Measurements from ENCODE around the gene NPAT.

Gene NPAT

GRCh38 chr11:108222574-108223347, at the start of gene NPAT, which contains the start of gene ATM:
Gene NPAT, minus strand, starts transcription at chr11:108222638. Its CDS starts 102 bp downstream, at chr11:108222536.
Gene ATM, plus strand, starts transcription at chr11:108223067. Its CDS starts 4,558 bp downstream, at chr11:108227625.
- peak; percentile 99 for DNase-seq

GRCh38 chr11:108269583-108269982, 47.1 kb upstream of the NPAT start:
- no peak for DNase-seq

- no peak for DNase-seq
Measured at GRCh38 chr11:108253176-108253575, 30.7 kb upstream of the NPAT start.

GRCh38 chr11:108246885-108247284, 24.4 kb upstream of the NPAT start:
- DNase-seq = no peak

GRCh38 chr11:108246308-108246707, 23.9 kb upstream of the NPAT start:
- no peak for DNase-seq

GRCh38 chr11:108242422-108242821, 20.0 kb upstream of the NPAT start:
- DNase-seq = no peak

GRCh38 chr11:108241330-108242037, 19.0 kb upstream of the NPAT start:
- no peak for DNase-seq

GRCh38 chr11:108239076-108239475, 16.6 kb upstream of the NPAT start:
- no peak for DNase-seq

GRCh38 chr11:108237058-108237481, 14.6 kb upstream of the NPAT start:
- DNase-seq = no peak

GRCh38 chr11:108235633-108236032, 13.2 kb upstream of the NPAT start:
- no peak for DNase-seq

GRCh38 chr11:108235192-108235591, 12.8 kb upstream of the NPAT start:
- DNase-seq = no peak

- DNase-seq = no peak
Measured at GRCh38 chr11:108233277-108233945, 11.0 kb upstream of the NPAT start.

- DNase-seq = no peak
Measured at GRCh38 chr11:108228251-108228650, 5.8 kb upstream of the NPAT start.

GRCh38 chr11:108226036-108226435, 3.6 kb upstream of the NPAT start:
- DNase-seq = no peak

GRCh38 chr11:108224911-108225786, 2.7 kb upstream of the NPAT start:
- DNase-seq = no peak

- DNase-seq = no peak
Measured at GRCh38 chr11:108224366-108224765, 1.9 kb upstream of the NPAT start.

- DNase-seq = peak; percentile 34
Measured at GRCh38 chr11:108223348-108224149, 1.1 kb upstream of the NPAT start.

- peak; percentile 73 for DNase-seq
Measured at GRCh38 chr11:108221911-108222573, 396 bp downstream of the NPAT start.

- DNase-seq = peak; percentile 64
Measured at GRCh38 chr11:108221371-108221770, 1.1 kb downstream of the NPAT start.

- peak; percentile 26 for DNase-seq
Measured at GRCh38 chr11:108220721-108221336, 1.6 kb downstream of the NPAT start.

Data from DMS79 treated with DMSO at 0.1 percent for 48 hours (cell line).